GM12873 (cell line): ENCODE data around the gene ERFE.

Experiments used
- CTCF ChIP-seq: IDR thresholded peaks from 2 replicates; pipeline ENCODE4 v1.5.1; 2012; ENCODE audit warnings: low read depth, mild to moderate bottlenecking, moderate library complexity, low read length, control low read depth; ENCODE audit not compliant: insufficient read depth; ENCODE audit errors: missing control alignments

The ERFE gene

GRCh38 chr2:238140721-238141540 is 17.8 kb upstream of the ERFE start:
- no peak for TF ChIP-seq CTCF

GRCh38 chr2:238141541-238142318 is 17.0 kb upstream of the ERFE start:
- no peak for TF ChIP-seq CTCF

- no peak for TF ChIP-seq CTCF
These were observed 16.2 kb upstream of the ERFE start for GRCh38 chr2:238142382-238143205.

- no peak for TF ChIP-seq CTCF
These were observed 15.4 kb upstream of the ERFE start for GRCh38 chr2:238143239-238143951.

GRCh38 chr2:238144262-238144661 is 14.5 kb upstream of the ERFE start:
- no peak for TF ChIP-seq CTCF

- no peak for TF ChIP-seq CTCF
These were observed 13.7 kb upstream of the ERFE start for GRCh38 chr2:238145046-238145445.
